HG03439 (cell line): ENCODE results near the gene LAMB2.

Experiments used
- ATAC-seq: cut with Tn5 transposase; IDR thresholded peaks from one replicate; pipeline ENCODE4 v1.9.1; 2021; ENCODE audit warnings: mild to moderate bottlenecking, moderate library complexity; ENCODE audit not compliant: unreplicated experiment

Gene LAMB2

DNA sequence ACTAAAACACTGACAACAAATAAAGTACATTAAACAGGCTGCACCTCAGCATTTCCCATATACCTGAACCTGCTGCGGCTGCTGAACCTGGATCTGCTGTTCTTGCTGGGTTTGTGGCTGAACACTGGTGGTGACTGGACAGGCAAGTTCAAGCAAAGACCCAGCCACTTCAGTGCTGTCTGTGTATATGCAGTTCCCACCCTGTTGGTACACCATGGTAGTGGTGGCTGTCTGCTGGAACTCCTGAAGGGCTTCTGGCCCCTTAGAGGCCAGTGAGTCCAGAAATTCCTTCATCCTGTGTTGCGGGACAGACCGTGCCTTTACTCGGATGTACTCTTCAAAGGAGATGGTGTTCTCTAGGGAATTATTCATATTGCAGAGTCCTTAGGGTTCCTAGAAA, 56.2 kb downstream of the LAMB2 start:
- ATAC-seq, result no peak

DNA sequence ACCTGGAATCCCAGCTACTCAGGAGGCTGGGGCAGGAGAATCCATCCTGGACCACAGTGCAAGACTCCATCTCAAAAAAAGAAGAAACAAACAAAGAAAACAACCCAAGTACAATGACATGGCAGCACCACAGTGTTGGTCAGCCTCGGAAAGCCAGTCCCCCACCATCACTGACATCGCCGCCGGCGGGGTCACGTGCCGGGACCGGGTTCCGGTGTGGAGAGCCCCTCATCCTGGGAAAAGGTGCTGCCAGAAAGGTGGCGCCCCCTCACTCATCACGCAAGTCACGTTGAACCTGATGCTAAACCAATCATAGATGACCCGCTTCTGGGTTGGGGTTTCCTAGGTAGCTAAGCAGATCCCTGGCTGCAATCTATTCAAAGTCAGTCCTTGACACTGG, 56.7 kb downstream of the LAMB2 start:
- ATAC-seq, result no peak
